Adipocyte (in vitro differentiated cells): Measurements from ENCODE around the gene PI4KB.

ENCODE experiments used
- DNase-seq: peaks from one replicate; pipeline ENCODE4 v3.0.0-alpha.2; 2015; ENCODE audit warnings: low read depth
- H3K27me3 ChIP-seq: replicated peaks from 2 replicates; pipeline ENCODE4 v1.7.0; 2013; ENCODE audit warnings: mild to moderate bottlenecking, low read length, moderate library complexity; ENCODE audit not compliant: control insufficient read depth, insufficient read depth
- H3K36me3 ChIP-seq: 2 replicates; pipeline ENCODE4 v1.7.0; 2013; ENCODE audit warnings: low read length, mild to moderate bottlenecking, moderate library complexity; ENCODE audit not compliant: control insufficient read depth, insufficient read depth, severe bottlenecking
- H3K4me1 ChIP-seq: 2 replicates; pipeline ENCODE4 v1.7.0; 2013; ENCODE audit warnings: mild to moderate bottlenecking, low read length, moderate library complexity; ENCODE audit not compliant: control insufficient read depth, insufficient read depth
- H3K4me3 ChIP-seq: 2 replicates; pipeline ENCODE4 v1.7.0; 2013; ENCODE audit warnings: mild to moderate bottlenecking, low read length, moderate library complexity
- H3K9ac ChIP-seq: 2 replicates; pipeline ENCODE4 v1.7.0; 2013; ENCODE audit warnings: mild to moderate bottlenecking, low read length, moderate library complexity
- H3K9me3 ChIP-seq: 2 replicates; pipeline ENCODE4 v1.7.0; 2013; ENCODE audit warnings: mild to moderate bottlenecking, low read length, moderate library complexity; ENCODE audit not compliant: control insufficient read depth

The PI4KB gene

DNA sequence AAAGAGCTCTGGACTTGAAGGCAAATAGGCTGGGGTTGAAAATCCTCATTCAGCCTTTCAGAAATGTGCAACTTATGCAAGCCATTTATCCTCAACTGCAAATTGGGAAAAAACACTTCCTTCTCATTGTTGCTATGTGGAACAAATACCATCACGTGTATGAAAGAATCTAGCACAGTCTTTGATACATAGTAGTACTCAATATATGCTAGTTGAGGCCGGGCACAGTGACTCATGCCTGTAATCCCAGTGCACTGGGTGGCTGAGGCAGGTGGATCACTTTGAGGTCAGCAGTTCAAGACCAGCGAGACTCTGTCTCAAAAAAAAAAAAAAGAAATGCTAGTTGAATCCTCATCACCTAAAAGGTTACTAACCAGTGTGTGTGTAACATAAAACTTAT lies 8.2 kb downstream of the PI4KB start:
- Histone ChIP-seq H3K9ac (no peak overlapping the region), H3K9me3 (no peaks in the 10 kb centered on the region), H3K4me3 (no peak overlapping the region), H3K27me3 (no peaks in the 10 kb centered on the region), H3K36me3 (peaks cover 74% of the 10 kb centered on the region), H3K4me1 (peaks cover 27% of the 10 kb centered on the region)
- no peak for DNase-seq

DNA sequence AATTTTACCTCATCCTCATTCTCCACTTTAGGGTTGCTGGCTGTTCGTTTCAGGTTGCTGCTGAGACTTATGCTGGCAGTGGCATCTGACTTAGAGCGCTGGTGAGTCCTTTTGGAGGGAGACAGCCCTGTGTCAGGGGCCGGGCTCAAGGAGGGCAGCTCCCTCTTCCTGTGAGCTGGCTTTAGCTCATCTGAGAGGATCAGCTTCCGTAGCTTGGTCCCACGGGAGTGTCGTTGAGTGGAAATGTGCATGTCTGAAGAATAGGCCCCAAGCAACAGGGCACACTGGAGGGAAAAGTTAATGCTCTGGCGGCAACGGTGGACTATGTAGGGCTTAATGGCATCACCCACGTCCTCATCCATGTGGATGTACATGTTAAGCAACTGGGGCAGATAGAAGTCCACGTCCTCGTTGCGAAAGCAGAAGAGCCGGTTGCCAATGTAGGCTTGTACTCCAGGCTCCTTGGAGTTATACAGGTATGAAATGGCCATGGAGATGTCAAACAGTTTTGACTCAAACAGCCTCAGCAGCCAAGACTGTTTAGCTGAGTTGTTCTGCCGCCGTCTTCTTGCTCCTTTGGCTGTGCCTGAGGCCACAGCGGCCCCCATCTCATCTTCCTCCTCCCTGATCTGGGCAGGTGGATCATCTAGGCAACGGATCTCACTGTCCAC lies 11.5 kb downstream of the PI4KB start:
- H3K4me3 ChIP-seq = no peak overlapping the region
- peaks cover 59% of the 10 kb centered on the region for H3K4me1 ChIP-seq
- no peaks in the 10 kb centered on the region for H3K9me3 ChIP-seq
- H3K27me3 ChIP-seq = no peaks in the 10 kb centered on the region
- H3K9ac ChIP-seq = no peak overlapping the region
- H3K36me3 ChIP-seq = peaks cover 59% of the 10 kb centered on the region
- DNase-seq = no peak

DNA sequence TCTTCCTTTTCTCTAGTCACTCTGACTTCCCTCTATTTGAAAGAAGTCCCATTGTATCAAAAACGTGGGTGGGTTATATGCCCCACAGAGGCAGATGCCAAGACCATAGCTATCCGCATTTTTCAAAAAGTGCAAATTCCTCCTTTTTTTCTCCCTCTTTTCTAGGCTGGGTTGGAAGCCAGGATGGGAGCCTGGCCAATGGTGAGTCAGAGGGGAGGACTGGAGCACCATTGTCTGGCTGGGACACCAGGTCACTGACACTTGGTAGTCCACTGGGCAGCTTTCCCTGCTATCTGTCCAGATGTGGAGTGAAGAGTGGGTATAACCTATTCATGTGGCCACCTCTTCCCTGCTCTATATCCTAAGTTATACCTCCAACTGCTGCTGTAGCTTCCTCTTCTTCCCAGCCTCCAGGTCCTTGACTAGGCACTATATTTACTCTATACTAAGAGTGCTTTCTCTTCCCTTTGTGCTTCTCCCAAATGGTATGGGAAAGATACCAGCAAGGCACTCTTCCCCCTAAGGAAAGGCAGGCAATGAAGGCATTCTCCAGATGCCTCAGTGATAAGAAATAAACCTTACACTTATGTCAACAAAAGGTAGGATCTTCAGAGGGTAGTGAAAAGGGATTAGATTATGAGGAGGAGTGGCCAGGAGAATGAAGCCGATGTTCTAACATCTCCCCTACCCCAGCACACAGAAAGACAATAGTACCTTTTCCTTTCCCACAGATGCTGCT lies 12.9 kb downstream of the PI4KB start:
- H3K9me3 ChIP-seq = no peaks in the 10 kb centered on the region
- H3K4me3 ChIP-seq = peak overlapping the region; percentile 43
- H3K9ac ChIP-seq = peak overlapping the region; percentile 71
- H3K36me3 ChIP-seq = peaks cover 48% of the 10 kb centered on the region
- no peaks in the 10 kb centered on the region for H3K27me3 ChIP-seq
- DNase-seq = peak; percentile 93
- H3K4me1 ChIP-seq = peaks cover 67% of the 10 kb centered on the region

DNA sequence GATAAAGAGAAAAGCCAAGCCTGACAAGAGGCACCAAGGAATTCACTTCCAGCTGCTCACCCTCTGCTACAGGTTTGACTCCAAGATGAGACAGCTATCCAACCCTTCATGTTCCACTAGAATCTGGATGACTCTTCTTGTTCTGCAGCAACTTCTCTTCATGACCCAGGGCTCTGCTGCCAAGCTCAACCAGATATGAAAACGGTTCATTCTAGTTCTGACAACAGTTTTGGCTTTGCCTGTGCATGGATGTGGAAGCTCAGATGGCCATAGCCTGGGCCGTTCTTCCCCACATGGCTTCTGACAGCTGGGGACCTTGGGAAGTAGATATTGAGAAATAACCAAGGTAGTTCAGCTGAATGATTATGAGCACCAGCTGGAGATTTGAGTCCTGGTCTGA lies 13.7 kb downstream of the PI4KB start:
- H3K4me3 ChIP-seq = peak overlapping the region; percentile 43
- DNase-seq = peak; percentile 46
- H3K9me3 ChIP-seq = no peaks in the 10 kb centered on the region
- no peaks in the 10 kb centered on the region for H3K27me3 ChIP-seq
- H3K9ac ChIP-seq = peak overlapping the region; percentile 71
- peaks cover 69% of the 10 kb centered on the region for H3K4me1 ChIP-seq
- peaks cover 45% of the 10 kb centered on the region for H3K36me3 ChIP-seq

DNA sequence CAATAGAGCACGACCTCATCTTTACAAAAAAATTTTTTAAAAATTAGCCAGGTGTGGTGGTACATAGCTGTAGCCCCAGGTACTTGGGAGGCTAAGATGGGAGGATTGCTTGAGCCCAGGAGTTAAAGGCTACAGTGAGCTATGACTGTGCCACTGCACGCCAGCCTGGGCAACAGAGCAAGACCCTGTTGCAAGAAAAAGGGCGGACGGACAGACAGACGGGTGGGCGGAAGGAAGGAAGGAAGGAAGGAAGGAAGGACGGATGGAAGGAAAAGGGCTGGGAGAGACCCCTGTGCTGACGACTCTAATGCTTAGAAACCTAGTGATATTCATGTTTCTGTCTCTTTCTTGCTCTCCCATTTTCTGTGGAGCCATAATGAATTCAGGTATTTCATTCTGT lies 14.4 kb downstream of the PI4KB start:
- peak overlapping the region; percentile 83 for H3K9ac ChIP-seq
- no peak for DNase-seq
- H3K27me3 ChIP-seq = no peaks in the 10 kb centered on the region
- H3K9me3 ChIP-seq = no peaks in the 10 kb centered on the region
- peaks cover 50% of the 10 kb centered on the region for H3K36me3 ChIP-seq
- H3K4me3 ChIP-seq = peak overlapping the region; percentile 43
- peaks cover 69% of the 10 kb centered on the region for H3K4me1 ChIP-seq

DNA sequence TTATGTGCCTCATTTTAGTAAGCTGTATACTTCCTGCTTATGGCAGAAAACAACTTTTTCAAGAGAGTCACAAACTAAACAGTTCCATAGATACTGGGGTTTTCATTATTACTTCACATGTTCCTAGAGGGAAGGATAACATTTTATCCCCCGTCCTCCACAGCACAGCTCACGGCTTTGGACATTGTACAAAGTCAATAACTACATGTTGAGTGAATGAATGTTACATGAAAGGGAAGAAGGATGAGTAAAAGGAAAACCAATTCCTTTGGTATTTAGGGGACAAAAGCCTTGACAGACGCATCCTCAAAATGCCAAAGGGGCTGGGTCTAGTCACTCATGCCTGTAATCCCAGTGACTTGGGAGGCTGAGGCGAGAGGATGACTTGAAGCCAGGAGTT lies 14.8 kb downstream of the PI4KB start:
- Histone ChIP-seq H3K4me3 (peak overlapping the region; percentile 43), H3K4me1 (peaks cover 69% of the 10 kb centered on the region), H3K9ac (peak overlapping the region; percentile 83), H3K9me3 (no peaks in the 10 kb centered on the region), H3K36me3 (peaks cover 50% of the 10 kb centered on the region), H3K27me3 (no peaks in the 10 kb centered on the region)
- DNase-seq = peak; percentile 42

DNA sequence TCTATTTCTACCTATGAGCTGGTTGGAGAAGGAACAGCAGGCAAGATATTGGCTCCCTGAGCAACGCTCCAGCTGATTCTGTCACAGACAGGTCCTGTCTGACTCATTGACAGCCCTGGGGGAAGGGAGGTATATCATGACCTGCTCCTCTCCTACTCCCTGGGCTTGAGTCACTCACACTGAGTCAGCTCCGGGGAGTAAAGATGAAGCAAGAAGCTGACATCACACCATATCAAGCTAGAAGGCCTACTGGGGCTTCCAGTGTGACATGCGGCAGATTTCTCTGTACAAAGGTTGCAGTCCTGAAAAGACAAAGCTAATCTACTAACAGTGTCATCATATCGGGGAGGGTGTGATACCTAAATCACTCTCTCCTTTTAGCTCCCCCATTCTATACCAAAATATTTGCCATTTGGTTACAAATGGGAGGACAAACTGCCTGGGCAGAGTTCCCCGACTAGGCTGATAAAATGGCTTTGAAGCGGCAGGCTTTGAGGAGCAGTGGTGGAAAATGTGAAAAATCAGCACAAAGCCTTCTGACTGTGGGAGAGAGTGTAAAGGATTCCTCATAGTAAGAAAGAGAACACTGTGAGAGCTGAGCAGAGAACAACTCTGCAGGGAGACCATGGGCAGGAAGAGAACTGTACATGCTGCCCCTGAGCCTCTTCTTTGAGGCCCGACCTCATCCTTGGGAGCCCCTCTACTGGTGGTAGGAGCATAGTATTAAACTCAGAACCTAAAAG lies 15.5 kb downstream of the PI4KB start:
- peak overlapping the region; percentile 83 for H3K9ac ChIP-seq
- peak; percentile 99 for DNase-seq
- H3K9me3 ChIP-seq = no peaks in the 10 kb centered on the region
- peaks cover 52% of the 10 kb centered on the region for H3K36me3 ChIP-seq
- peak overlapping the region; percentile 60 for H3K4me3 ChIP-seq
- peaks cover 69% of the 10 kb centered on the region for H3K4me1 ChIP-seq
- H3K27me3 ChIP-seq = no peaks in the 10 kb centered on the region

DNA sequence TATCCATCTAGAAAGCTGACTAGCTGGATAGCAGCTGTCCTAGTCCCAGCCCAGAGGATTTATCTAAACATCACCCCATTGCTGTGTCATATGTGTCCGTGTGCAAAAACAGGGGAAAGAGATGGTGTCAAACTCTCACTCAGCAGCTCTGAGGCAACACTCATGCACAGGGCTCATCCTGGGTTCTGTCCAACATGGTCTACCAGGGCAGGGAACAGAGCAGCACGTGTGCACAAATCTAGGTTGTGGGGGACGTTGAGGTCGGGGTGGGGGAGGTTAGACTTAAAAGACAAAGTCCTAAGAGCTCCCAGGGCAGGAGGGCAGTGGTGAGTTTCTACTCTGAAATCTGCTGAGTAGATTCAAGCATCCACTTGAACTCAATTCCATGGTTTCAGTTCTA lies 16.2 kb downstream of the PI4KB start:
- Histone ChIP-seq H3K36me3 (peaks cover 52% of the 10 kb centered on the region), H3K4me3 (peak overlapping the region; percentile 53), H3K4me1 (peaks cover 69% of the 10 kb centered on the region), H3K27me3 (no peaks in the 10 kb centered on the region), H3K9me3 (no peaks in the 10 kb centered on the region), H3K9ac (peak overlapping the region; percentile 68)
- DNase-seq = no peak

DNA sequence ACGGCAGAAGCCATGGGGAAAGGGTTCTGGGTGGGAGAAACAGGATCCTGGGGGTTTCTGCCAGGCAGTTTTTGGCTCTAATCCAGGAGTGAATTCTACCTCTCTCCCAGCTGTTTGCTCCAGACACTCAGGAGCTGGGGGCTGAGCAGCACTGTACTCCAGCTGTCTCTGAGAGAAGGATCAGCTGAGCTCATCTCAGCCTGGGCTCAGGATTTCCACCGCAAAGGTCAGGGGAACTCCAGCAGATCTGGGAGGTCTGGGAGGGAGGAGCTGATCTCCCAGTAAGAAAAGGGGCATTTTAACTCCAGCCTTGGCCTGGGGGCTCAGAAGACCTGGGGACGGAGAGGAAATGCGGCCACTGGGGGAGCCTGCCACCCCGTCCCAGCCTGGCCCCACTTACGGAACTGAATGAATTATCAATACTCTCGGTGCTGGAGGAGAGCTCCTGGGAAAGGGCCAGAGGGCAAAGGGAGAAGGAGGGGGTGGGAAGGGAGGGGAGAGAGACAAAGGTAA lies 17.3 kb downstream of the PI4KB start:
- H3K9me3 ChIP-seq = no peaks in the 10 kb centered on the region
- H3K36me3 ChIP-seq = peaks cover 53% of the 10 kb centered on the region
- H3K4me1 ChIP-seq = peaks cover 61% of the 10 kb centered on the region
- peak overlapping the region; percentile 68 for H3K9ac ChIP-seq
- peak; percentile 63 for DNase-seq
- peak overlapping the region; percentile 53 for H3K4me3 ChIP-seq
- H3K27me3 ChIP-seq = no peaks in the 10 kb centered on the region

DNA sequence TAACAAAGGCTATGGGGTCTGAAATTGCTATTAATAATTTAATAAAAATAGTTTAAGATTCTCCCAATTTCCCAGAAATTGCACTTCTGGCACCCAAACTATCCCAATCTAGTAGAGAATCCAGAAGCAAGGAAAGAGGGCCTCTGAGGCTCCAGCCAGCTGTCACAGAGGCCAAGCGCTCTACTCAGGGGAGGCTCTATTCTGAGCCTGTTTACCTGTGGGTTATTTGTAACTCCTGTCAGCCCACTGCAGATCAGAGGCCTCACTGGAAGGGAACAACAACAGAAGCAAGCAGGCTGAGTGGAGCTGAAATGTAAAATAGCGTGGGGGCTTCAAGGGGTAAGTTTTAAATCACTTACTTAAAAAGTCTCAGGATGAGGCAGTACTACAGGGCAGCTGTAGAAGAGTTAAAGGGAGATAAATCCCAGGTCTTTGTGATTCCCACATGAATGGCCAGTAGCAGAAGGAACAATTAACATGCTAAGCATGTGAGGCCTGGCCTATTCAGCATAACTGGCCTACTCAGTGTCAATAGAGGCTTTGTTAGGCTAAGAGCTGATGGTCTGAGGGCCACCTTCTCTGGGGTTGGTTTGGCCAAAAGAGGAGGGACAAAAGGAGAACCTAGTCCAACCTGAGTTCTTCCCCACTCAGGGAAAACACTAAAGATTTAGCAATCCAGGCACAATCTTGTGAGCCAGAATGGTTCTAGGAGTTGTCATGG lies 32.3 kb downstream of the PI4KB start:
- Histone ChIP-seq H3K9ac (no peak overlapping the region), H3K4me3 (no peak overlapping the region), H3K27me3 (no peaks in the 10 kb centered on the region), H3K4me1 (no peaks in the 10 kb centered on the region), H3K36me3 (peaks cover 95% of the 10 kb centered on the region), H3K9me3 (no peaks in the 10 kb centered on the region)
- no peak for DNase-seq
